K562 (cell line): Measurements from ENCODE around the gene CDK11A. TPM values are rescaled to one million over a fixed set of nuclear protein-coding genes. Genes with fewer than 3 reads are reported as not detected.
A peak's percentile ranks its signal among the peaks of the same experiment; 100 is the strongest.
"Not testable (repeated sequence)": the region's sequence is repeated elsewhere in the genome, so short reads cannot be mapped to it uniquely, and the experiment has no call there.

Experiments used
- CREB3L1 ChIP-seq: fragments of 450-650 bp; IDR thresholded peaks from 2 replicates; pipeline ENCODE4 v1.6.1; 2014; ENCODE audit warnings: low read depth, mild to moderate bottlenecking, moderate library complexity, borderline replicate concordance
- CSDE1 ChIP-seq, 2 experiments: fragments of 450-650 bp; IDR thresholded peaks; 2 replicates each; pipeline ENCODE4 v1.6.1; 2016; ENCODE audit warnings: mild to moderate bottlenecking in 1 of 2
- EP300 ChIP-seq: IDR thresholded peaks from 2 replicates; pipeline ENCODE4 v1.6.1; 2012; ENCODE audit warnings: low read length, improper control_type of control experiment
- MEIS2 ChIP-seq: fragments of 450-650 bp; IDR thresholded peaks from 2 replicates; pipeline ENCODE4 v1.6.1; 2014; ENCODE audit warnings: mild to moderate bottlenecking; ENCODE audit not compliant: partially characterized antibody
- NKRF ChIP-seq: fragments of 450-650 bp; IDR thresholded peaks from 2 replicates; pipeline ENCODE4 v1.6.1; 2016; ENCODE audit warnings: borderline replicate concordance
- POU5F1 ChIP-seq: fragments of 150-350 bp; IDR thresholded peaks from 2 replicates; pipeline ENCODE4 v1.6.1; 2014; ENCODE audit warnings: borderline replicate concordance, low read length, low read depth, mild to moderate bottlenecking; ENCODE audit not compliant: partially characterized antibody
- RREB1 ChIP-seq: fragments of 250-450 bp; sonication (Bioruptor Pico); IDR thresholded peaks from 2 replicates; pipeline ENCODE4 v1.4.0; 2020
- TOE1 ChIP-seq, 2 experiments: fragments of 450-650 bp in 1 of 2; sonication (generic) in 1 of 2; formaldehyde crosslinking in 1 of 2; IDR thresholded peaks; 2 replicates each; pipeline versions ENCODE4 v1.7.1 to v1.8.0; 2016 to 2022; ENCODE audit warnings: borderline replicate concordance in 2 of 2, mild to moderate bottlenecking in 2 of 2, antibody characterized with exemption in 1 of 2, inconsistent platforms in 1 of 2, low read depth in 1 of 2, missing genetic modification reagents in 1 of 2, moderate library complexity in 1 of 2
- ZBED1 ChIP-seq: IDR thresholded peaks from 2 replicates; pipeline ENCODE4 v1.6.1; 2014
- ZKSCAN1 ChIP-seq: fragments of 150-350 bp; IDR thresholded peaks from 2 replicates; pipeline ENCODE4 v1.6.1; 2016; ENCODE audit warnings: low read depth, low read length
- ZSCAN29 ChIP-seq: fragments of 450-650 bp; IDR thresholded peaks from 2 replicates; pipeline ENCODE4 v1.6.1; 2017
- polyA plus RNA-seq, 8 experiments: library from polyadenylated mRNA; depleted of rRNA in 4 of 8; stranded (reverse) in 5 of 8; unstranded in 3 of 8; fragments of >200 nt; fragmentation: Nextera tagmentation in 2 of 8; fragmentation: Illumina TruSeq in 1 of 8; extraction: Ambion mirVana in 2 of 8; extraction: Trizol in 1 of 8; gene quantifications; 2 replicates each; pipeline versions ENCODE4 v1.2.1 to v1.2.3, GENCODE V29; 2011 to 2014; ENCODE audit warnings: inconsistent platforms in 1 of 8, missing spikeins in 1 of 8
- total RNA-seq, 7 experiments: library from RNA; depleted of rRNA in 6 of 7; stranded (reverse); fragments of >200 nt in 6 of 7; fragmentation: Illumina TruSeq in 2 of 7; extraction: Trizol in 2 of 7; gene quantifications; 2 replicates each; pipeline versions ENCODE4 v1.2.1 to v1.2.3, GENCODE V29; 2011 to 2021; ENCODE audit warnings: low replicate concordance in 1 of 7
- TF ChIP-seq, protein P1 (sequence below): fragments of 450-650 bp; formaldehyde crosslinking; IDR thresholded peaks from 2 replicates; pipeline ENCODE4 v1.4.0; 2020; ENCODE audit warnings: mild to moderate bottlenecking, moderate library complexity

The CDK11A gene
- total and polyA plus RNA-seq, 9 of the 15 experiments (the other 6 are each of a cell fraction or from before 2014, with no cell fraction given): 4.5 to 71.0 (median 43.9) TPM

DNA sequence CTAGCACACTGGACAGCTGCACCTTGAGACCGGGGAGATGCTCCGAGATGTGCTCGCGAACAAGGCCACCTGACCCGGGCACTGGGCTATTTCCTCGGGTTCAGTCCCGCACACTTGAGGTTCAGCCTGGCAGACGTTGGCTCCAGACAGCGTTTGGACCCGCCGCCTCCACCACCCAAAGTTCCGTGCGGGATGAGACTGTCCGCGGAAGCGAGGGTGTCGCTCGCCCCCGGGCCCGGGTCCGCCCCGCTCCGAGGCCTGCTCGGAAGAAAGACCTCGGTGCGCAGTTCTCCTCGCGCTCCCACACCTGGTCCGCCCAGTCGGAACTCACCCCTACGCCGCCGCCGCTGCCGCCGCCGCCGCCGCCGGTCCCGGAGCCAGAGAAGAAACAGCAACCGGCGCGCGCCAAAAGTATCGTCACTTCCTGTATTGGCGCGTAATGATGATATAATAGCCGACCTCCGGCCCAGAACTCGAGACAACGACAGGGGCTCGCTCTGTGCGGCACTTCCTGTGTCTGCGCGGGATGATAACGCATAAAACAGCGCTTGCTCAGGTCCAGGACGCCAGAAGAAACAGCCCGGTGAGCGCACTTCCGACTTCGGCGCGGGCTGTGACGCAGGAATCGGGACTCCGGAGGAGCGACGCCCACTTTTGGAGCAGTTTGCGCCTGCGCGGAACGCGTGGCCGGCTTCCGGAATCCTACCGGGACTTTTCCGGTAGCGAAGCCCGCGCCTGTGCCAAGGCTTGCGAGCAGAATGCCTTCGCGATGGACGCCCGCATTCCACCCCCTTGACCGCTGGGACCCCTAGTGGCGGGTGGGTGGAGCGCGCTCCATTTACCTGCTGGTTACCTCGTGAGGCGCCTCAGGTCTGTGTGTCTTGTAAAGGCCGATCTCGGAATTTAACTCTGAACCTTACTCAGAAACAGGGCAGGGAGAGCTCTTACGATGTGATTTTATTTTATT lies 65.3 kb downstream of the CDK11A start, which contains the start of gene CDK11B (continued):
- TF ChIP-seq, protein P1, sequence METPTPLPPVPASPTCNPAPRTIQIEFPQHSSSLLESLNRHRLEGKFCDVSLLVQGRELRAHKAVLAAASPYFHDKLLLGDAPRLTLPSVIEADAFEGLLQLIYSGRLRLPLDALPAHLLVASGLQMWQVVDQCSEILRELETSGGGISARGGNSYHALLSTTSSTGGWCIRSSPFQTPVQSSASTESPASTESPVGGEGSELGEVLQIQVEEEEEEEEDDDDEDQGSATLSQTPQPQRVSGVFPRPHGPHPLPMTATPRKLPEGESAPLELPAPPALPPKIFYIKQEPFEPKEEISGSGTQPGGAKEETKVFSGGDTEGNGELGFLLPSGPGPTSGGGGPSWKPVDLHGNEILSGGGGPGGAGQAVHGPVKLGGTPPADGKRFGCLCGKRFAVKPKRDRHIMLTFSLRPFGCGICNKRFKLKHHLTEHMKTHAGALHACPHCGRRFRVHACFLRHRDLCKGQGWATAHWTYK: 0 out of 2 replicates have a peak, but pooled peaks have one; percentile 25
- TF ChIP-seq CREB3L1 (peak; percentile 84), MEIS2 (peak; percentile 40), NKRF (peak; percentile 95), ZBED1 (0 out of 2 replicates have a peak, but pooled peaks have one; percentile 54), CSDE1 (IDR thresholded peaks at IDR 0.05) (peak in 1 of 2 experiments; percentile 93; a peak in 2 of 4 replicates), ZSCAN29 (0 out of 2 replicates have a peak, but pooled peaks have one; percentile 38), RREB1 (CRISPR knock-in tag) (0 out of 2 replicates have a peak, but pooled peaks have one; percentile 29), ZKSCAN1 (peak; percentile 61; the same call in 1 of the 2 replicates), EP300 (peak; percentile 46), TOE1 (IDR thresholded peaks at IDR 0.05; ENCODE audit: borderline replicate concordance) (peak; percentile 66; the same call in 1 of the 2 replicates), POU5F1 (peak; percentile 35)
- not testable (repeated sequence) for TF ChIP-seq TOE1 (CRISPR knock-in tag; IDR thresholded peaks at IDR 0.05; ENCODE audit: borderline replicate concordance, low read depth)
